Astrocyte (in vitro differentiated cells and primary cell): ENCODE data around the gene DNAJC18. TPM values are rescaled to one million over a fixed set of nuclear protein-coding genes. Genes with fewer than 3 reads are reported as not detected.

Source experiments
- DNase-seq: peaks from one replicate; pipeline ENCODE4 v3.0.0-alpha.2; 2010; ENCODE audit warnings: low read depth
- FAIRE-seq: peaks from 2 replicates; lab custom pipeline; 2011; peaks lifted over from hg19 to GRCh38; lab: Jason Lieb, UNC
- H2AFZ ChIP-seq: 2 replicates; pipeline ENCODE4 v1.6.0; 2012; ENCODE audit warnings: low read depth, low read length, inconsistent platforms
- H3K27ac ChIP-seq: 2 replicates; pipeline ENCODE4 v1.5.1; 2011; ENCODE audit warnings: low read depth, low read length, inconsistent platforms
- H3K27me3 ChIP-seq: 2 replicates; pipeline ENCODE4 v1.6.0; 2011; ENCODE audit warnings: low read length, inconsistent platforms; ENCODE audit not compliant: insufficient read depth
- H3K36me3 ChIP-seq: 2 replicates; pipeline ENCODE4 v1.5.1; 2011; ENCODE audit warnings: low read length, inconsistent platforms; ENCODE audit not compliant: insufficient read depth
- H3K4me1 ChIP-seq: 2 replicates; pipeline ENCODE4 v1.5.1; 2011; ENCODE audit warnings: low read length, inconsistent platforms; ENCODE audit not compliant: insufficient read depth
- H3K4me2 ChIP-seq: 2 replicates; pipeline ENCODE4 v1.6.0; 2012; ENCODE audit warnings: low read length, inconsistent platforms
- H3K4me3 ChIP-seq: 2 replicates; pipeline ENCODE4 v1.5.1; 2011; ENCODE audit warnings: low read depth, mild to moderate bottlenecking, low read length, inconsistent platforms; ENCODE audit not compliant: insufficient read depth
- H3K79me2 ChIP-seq: 2 replicates; pipeline ENCODE4 v1.6.0; 2012; ENCODE audit warnings: mild to moderate bottlenecking, low read length, inconsistent platforms; ENCODE audit not compliant: insufficient read depth
- H3K9ac ChIP-seq: 2 replicates; pipeline ENCODE4 v1.6.0; 2012; ENCODE audit warnings: mild to moderate bottlenecking, low read length, inconsistent platforms
- H3K9me3 ChIP-seq: 2 replicates; pipeline ENCODE4 v1.5.1; 2012; ENCODE audit warnings: low read depth, mild to moderate bottlenecking, low read length, inconsistent platforms; ENCODE audit not compliant: insufficient read depth
- H4K20me1 ChIP-seq: 2 replicates; pipeline ENCODE4 v1.6.0; 2012; ENCODE audit warnings: low read length, inconsistent platforms; ENCODE audit not compliant: insufficient read depth
- H3K27ac Mint-ChIP-seq: one replicate; pipeline ENCODE4 v1.8.0; 2021; ENCODE audit warnings: mild to moderate bottlenecking, mixed read lengths; ENCODE audit not compliant: unreplicated experiment
- H3K27me3 Mint-ChIP-seq: one replicate; pipeline ENCODE4 v1.8.0; 2021; ENCODE audit warnings: low read depth, mixed read lengths; ENCODE audit not compliant: unreplicated experiment
- H3K36me3 Mint-ChIP-seq: one replicate; pipeline ENCODE4 v1.8.0; 2021; ENCODE audit warnings: low read depth, mixed read lengths; ENCODE audit not compliant: unreplicated experiment
- H3K4me1 Mint-ChIP-seq: one replicate; pipeline ENCODE4 v1.8.0; 2021; ENCODE audit warnings: low read depth, mixed read lengths; ENCODE audit not compliant: unreplicated experiment
- H3K4me3 Mint-ChIP-seq: one replicate; pipeline ENCODE4 v1.8.0; 2021; ENCODE audit warnings: mild to moderate bottlenecking, moderate library complexity, mixed read lengths; ENCODE audit not compliant: unreplicated experiment
- H3K9me3 Mint-ChIP-seq: one replicate; pipeline ENCODE4 v1.8.0; 2021; ENCODE audit warnings: mild to moderate bottlenecking, mixed read lengths; ENCODE audit not compliant: unreplicated experiment
- CTCF ChIP-seq: IDR thresholded peaks from 2 replicates; pipeline ENCODE4 v1.5.1; 2011; ENCODE audit warnings: low read depth, mild to moderate bottlenecking, inconsistent platforms, low read length, moderate library complexity; ENCODE audit not compliant: insufficient read depth
- EZH2 ChIP-seq: IDR thresholded peaks from 2 replicates; pipeline ENCODE4 v1.6.1; 2012; ENCODE audit warnings: mild to moderate bottlenecking, low read length, inconsistent platforms; ENCODE audit not compliant: insufficient read depth
- total RNA-seq: library from RNA; stranded (reverse); gene quantifications from 2 replicates; pipeline ENCODE4 v1.2.1, GENCODE V29; 2021

Gene DNAJC18
- total RNA-seq, 1 donor from 2014 or later = 18.8 TPM

- H3K9ac ChIP-seq = no peak within 1 kb of the TSS
- FAIRE-seq = no peak
- Mint-ChIP-seq H3K27ac (no peak within 1 kb of the TSS), H3K4me1 (peaks cover 2% of the 10 kb centered on the region), H3K4me3 (no peak within 1 kb of the TSS), H3K9me3 (no peaks in the 10 kb centered on the region), H3K36me3 (no peaks in the 10 kb centered on the region), H3K27me3 (peaks cover 31% of the 10 kb centered on the region)
- no peaks in the 10 kb centered on the region for H3K9me3 ChIP-seq
- no peak for DNase-seq
- peaks cover 18% of the 10 kb centered on the region for H3K27me3 ChIP-seq
- H4K20me1 ChIP-seq = no peaks in the 10 kb centered on the region
- peaks cover 11% of the 10 kb centered on the region for H3K4me1 ChIP-seq
- TF ChIP-seq EZH2 (no peak), CTCF (no peak)
- no peak within 1 kb of the TSS for H3K27ac ChIP-seq
- no peak within 1 kb of the TSS for H3K4me3 ChIP-seq
- no peaks in the 10 kb centered on the region for H3K79me2 ChIP-seq
- H3K36me3 ChIP-seq = no peaks in the 10 kb centered on the region
- H3K4me2 ChIP-seq = no peak within 1 kb of the TSS
- H2AFZ ChIP-seq = no peak within 1 kb of the TSS
Measured at GRCh38 chr5:139389701-139390638, 49.4 kb downstream of the DNAJC18 start, which contains the start of gene MZB1. TSS of gene MZB1 (minus strand) at chr5:139389913. CDS start at chr5:139389856, 57 bp downstream.

GRCh38 chr5:139388198-139388821 lies 51.0 kb downstream of the DNAJC18 start:
- Histone ChIP-seq H4K20me1 (no peaks in the 10 kb centered on the region), H2AFZ (no peak overlapping the region), H3K27me3 (peaks cover 6% of the 10 kb centered on the region), H3K9me3 (no peaks in the 10 kb centered on the region), H3K9ac (no peak overlapping the region), H3K4me2 (no peak overlapping the region), H3K4me1 (peaks cover 4% of the 10 kb centered on the region), H3K79me2 (no peaks in the 10 kb centered on the region), H3K27ac (no peak overlapping the region), H3K36me3 (no peaks in the 10 kb centered on the region), H3K4me3 (no peak overlapping the region)
- no peaks in the 10 kb centered on the region for H3K36me3 Mint-ChIP-seq
- peaks cover 33% of the 10 kb centered on the region for H3K27me3 Mint-ChIP-seq
- DNase-seq (no peak), FAIRE-seq (no peak)
- no peak overlapping the region for H3K4me3 Mint-ChIP-seq
- TF ChIP-seq CTCF (no peak), EZH2 (no peak)
- H3K9me3 Mint-ChIP-seq = no peaks in the 10 kb centered on the region
- peaks cover 2% of the 10 kb centered on the region for H3K4me1 Mint-ChIP-seq
- no peak overlapping the region for H3K27ac Mint-ChIP-seq
